ENCODE results near the gene NDP.
A peak's percentile ranks its signal among the peaks of the same experiment; 100 is the strongest.

NDP gene

GRCh38 chrX:43973249-43974099 lies at the start of gene NDP (continued):
- no peak for TF ChIP-seq CTCF (tag by site-specific recombination; IDR thresholded peaks at IDR 0.05)
- TF ChIP-seq ZNF664 (tag by site-specific recombination; IDR thresholded peaks at IDR 0.05): no peak
- no peak for TF ChIP-seq SCRT1 (tag by site-specific recombination; IDR thresholded peaks at IDR 0.05; ENCODE audit: borderline replicate concordance)
- TF ChIP-seq ZNF518A (tag by site-specific recombination; conservative IDR thresholded peaks at IDR 0.05; ENCODE audit: low read depth): no peak
- 0 out of 2 replicates have a peak, but pooled peaks have one; percentile 31 for TF ChIP-seq PRDM1 (tag by site-specific recombination; IDR thresholded peaks at IDR 0.05)
- TF ChIP-seq ZNF350 (tag by site-specific recombination; IDR thresholded peaks at IDR 0.05): no peak
- TF ChIP-seq ZNF121 (tag by site-specific recombination; IDR thresholded peaks at IDR 0.05): no peak
- TF ChIP-seq ZNF223 (tag by site-specific recombination; IDR thresholded peaks at IDR 0.05): no peak
- no peak for TF ChIP-seq ZNF677 (tag by site-specific recombination; IDR thresholded peaks at IDR 0.05)
- no peak for TF ChIP-seq ZBTB20 (tag by site-specific recombination; IDR thresholded peaks at IDR 0.05)
- TF ChIP-seq SP7 (tag by site-specific recombination; IDR thresholded peaks at IDR 0.05): no peak
- no peak for TF ChIP-seq OVOL3 (tag by site-specific recombination; IDR thresholded peaks at IDR 0.05)
- TF ChIP-seq ZNF510 (tag by site-specific recombination; IDR thresholded peaks at IDR 0.05; ENCODE audit: insufficient replicate concordance): no peak
- TF ChIP-seq ZNF335 (tag by site-specific recombination; conservative IDR thresholded peaks at IDR 0.05): peak; percentile 67
- TF ChIP-seq ZNF645 (tag by site-specific recombination; IDR thresholded peaks at IDR 0.05): no peak
- TF ChIP-seq ZNF266 (tag by site-specific recombination; IDR thresholded peaks at IDR 0.05; ENCODE audit: low read depth): no peak
- TF ChIP-seq, protein P1, sequence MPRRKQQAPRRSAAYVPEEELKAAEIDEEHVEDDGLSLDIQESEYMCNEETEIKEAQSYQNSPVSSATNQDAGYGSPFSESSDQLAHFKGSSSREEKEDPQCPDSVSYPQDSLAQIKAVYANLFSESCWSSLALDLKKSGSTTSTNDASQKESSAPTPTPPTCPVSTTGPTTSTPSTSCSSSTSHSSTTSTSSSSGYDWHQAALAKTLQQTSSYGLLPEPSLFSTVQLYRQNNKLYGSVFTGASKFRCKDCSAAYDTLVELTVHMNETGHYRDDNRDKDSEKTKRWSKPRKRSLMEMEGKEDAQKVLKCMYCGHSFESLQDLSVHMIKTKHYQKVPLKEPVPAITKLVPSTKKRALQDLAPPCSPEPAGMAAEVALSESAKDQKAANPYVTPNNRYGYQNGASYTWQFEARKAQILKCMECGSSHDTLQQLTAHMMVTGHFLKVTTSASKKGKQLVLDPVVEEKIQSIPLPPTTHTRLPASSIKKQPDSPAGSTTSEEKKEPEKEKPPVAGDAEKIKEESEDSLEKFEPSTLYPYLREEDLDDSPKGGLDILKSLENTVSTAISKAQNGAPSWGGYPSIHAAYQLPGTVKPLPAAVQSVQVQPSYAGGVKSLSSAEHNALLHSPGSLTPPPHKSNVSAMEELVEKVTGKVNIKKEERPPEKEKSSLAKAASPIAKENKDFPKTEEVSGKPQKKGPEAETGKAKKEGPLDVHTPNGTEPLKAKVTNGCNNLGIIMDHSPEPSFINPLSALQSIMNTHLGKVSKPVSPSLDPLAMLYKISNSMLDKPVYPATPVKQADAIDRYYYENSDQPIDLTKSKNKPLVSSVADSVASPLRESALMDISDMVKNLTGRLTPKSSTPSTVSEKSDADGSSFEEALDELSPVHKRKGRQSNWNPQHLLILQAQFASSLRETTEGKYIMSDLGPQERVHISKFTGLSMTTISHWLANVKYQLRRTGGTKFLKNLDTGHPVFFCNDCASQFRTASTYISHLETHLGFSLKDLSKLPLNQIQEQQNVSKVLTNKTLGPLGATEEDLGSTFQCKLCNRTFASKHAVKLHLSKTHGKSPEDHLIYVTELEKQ (tag by site-specific recombination; IDR thresholded peaks at IDR 0.05; ENCODE audit: borderline replicate concordance): peak; percentile 58; the same call in 1 of the 2 replicates
- no peak for TF ChIP-seq ZSCAN23 (tag by site-specific recombination; IDR thresholded peaks at IDR 0.05)
- TF ChIP-seq ZNF324 (tag by site-specific recombination; IDR thresholded peaks at IDR 0.05): no peak
- TF ChIP-seq, protein P2, sequence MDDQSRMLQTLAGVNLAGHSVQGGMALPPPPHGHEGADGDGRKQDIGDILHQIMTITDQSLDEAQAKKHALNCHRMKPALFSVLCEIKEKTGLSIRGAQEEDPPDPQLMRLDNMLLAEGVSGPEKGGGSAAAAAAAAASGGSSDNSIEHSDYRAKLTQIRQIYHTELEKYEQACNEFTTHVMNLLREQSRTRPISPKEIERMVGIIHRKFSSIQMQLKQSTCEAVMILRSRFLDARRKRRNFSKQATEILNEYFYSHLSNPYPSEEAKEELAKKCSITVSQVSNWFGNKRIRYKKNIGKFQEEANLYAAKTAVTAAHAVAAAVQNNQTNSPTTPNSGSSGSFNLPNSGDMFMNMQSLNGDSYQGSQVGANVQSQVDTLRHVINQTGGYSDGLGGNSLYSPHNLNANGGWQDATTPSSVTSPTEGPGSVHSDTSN (CRISPR knock-in tag; IDR thresholded peaks at IDR 0.05): no peak
- no peak for TF ChIP-seq ZNF777 (tag by site-specific recombination; IDR thresholded peaks at IDR 0.05; ENCODE audit: borderline replicate concordance)
- no peak for TF ChIP-seq ZNF311 (tag by site-specific recombination; IDR thresholded peaks at IDR 0.05; ENCODE audit: borderline replicate concordance)
- TF ChIP-seq YY1 (tag by site-specific recombination; IDR thresholded peaks at IDR 0.05): no peak
- no peak for TF ChIP-seq TCF7L2 (IDR thresholded peaks at IDR 0.05; ENCODE audit: borderline replicate concordance, low read depth, low read length)
- TF ChIP-seq ZNF394 (tag by site-specific recombination; IDR thresholded peaks at IDR 0.05; ENCODE audit: borderline replicate concordance): no peak
